ENCODE results near the gene POLR2F.

Gene POLR2F

DNA sequence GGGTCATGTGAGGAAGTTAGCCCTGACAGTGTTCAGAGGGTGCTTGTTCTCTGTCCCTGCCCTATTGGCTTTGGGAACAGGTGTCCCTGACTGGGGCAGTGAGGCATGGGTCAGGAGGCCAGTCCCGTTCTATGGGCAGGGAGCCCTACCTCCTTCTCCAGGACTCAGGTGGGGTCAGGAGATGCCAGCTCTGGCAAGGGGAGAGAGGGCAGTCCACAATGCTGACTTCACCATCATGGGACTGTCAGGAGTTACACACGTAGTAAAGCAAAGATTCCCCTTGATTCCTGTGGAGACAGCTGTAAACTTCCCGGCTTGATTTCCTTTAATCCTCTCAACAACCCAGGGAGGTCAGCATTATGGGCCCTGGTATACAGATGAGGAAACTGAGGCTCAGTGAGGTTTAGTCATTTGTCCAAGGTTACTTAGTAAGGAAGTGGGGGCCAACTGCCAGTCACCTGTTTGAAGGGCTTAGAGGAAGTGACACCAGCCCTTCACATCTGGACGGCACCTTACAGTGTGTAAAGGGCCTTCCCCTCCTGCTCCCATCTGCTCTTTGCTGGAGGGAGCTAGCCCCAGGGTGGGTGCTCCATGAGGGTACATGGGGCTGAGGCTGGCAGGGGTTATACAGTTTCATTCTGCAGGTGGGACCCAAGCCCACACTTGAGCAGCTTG, 35.5 kb upstream of the POLR2F start:
- DNase-seq (ENCODE audit: low read depth): no peak
- no peak overlapping the region for H3K4me3 ChIP-seq (ENCODE audit: control insufficient read depth, low read depth, low read length)

DNA sequence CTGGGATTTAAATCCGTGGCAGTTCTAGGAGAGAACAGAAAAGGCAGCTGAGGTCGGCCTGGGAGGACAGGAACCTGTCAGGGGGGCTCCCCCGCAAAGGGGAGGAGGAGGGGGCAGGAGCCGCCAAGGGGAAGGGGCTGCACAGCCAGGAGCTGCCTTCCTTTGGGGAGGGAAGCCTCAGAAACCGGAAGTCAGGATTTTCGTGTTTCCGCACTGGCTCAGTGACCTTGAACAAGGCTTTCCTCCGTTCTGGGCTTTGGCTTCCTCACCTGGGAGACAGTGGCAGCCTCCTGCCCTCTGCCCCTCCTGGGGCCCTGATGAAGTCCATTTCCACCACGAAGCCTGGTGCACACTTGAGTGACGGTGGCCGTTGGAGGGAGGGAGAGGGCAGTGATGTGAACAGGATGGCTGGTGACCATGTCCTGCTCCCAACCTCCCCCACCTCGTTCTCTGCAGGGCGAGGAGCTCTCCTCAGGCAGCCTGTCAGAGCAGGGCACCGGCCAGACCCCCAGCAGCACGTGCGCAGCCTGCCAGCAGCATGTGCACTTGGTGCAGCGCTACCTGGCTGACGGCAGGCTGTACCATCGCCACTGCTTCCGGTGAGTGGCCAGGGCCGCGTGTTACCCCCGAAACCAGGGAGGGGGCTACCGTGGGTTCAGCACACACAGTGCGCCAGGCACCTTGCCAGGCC, 34.8 kb upstream of the POLR2F start:
- no peak overlapping the region for H3K4me3 ChIP-seq (ENCODE audit: control insufficient read depth, low read depth, low read length)
- no peak for DNase-seq (ENCODE audit: low read depth)

More for the DNA sequence above, 35.5 kb upstream of the POLR2F start:
- TF ChIP-seq, protein P1, sequence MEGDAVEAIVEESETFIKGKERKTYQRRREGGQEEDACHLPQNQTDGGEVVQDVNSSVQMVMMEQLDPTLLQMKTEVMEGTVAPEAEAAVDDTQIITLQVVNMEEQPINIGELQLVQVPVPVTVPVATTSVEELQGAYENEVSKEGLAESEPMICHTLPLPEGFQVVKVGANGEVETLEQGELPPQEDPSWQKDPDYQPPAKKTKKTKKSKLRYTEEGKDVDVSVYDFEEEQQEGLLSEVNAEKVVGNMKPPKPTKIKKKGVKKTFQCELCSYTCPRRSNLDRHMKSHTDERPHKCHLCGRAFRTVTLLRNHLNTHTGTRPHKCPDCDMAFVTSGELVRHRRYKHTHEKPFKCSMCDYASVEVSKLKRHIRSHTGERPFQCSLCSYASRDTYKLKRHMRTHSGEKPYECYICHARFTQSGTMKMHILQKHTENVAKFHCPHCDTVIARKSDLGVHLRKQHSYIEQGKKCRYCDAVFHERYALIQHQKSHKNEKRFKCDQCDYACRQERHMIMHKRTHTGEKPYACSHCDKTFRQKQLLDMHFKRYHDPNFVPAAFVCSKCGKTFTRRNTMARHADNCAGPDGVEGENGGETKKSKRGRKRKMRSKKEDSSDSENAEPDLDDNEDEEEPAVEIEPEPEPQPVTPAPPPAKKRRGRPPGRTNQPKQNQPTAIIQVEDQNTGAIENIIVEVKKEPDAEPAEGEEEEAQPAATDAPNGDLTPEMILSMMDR (IDR thresholded peaks at IDR 0.05; ENCODE audit: control insufficient read depth, insufficient read depth, low read depth, low read length, missing control alignments): no peak

GRCh38 chr22:37920126-37920525, 33.4 kb upstream of the POLR2F start:
- H3K4me3 ChIP-seq (ENCODE audit: control insufficient read depth, low read depth, low read length): no peak overlapping the region
- DNase-seq (ENCODE audit: low read depth): no peak

More for the DNA sequence above, 34.8 kb upstream of the POLR2F start:
- TF ChIP-seq, protein P1 (IDR thresholded peaks at IDR 0.05; ENCODE audit: control insufficient read depth, insufficient read depth, low read depth, low read length, missing control alignments): no peak

GRCh38 chr22:37922191-37922590, 31.3 kb upstream of the POLR2F start:
- H3K4me3 ChIP-seq (ENCODE audit: control insufficient read depth, low read depth, low read length): no peak overlapping the region
- TF ChIP-seq, protein P1 (IDR thresholded peaks at IDR 0.05; ENCODE audit: control insufficient read depth, insufficient read depth, low read depth, low read length, missing control alignments): no peak
- no peak for DNase-seq (ENCODE audit: low read depth)

More at GRCh38 chr22:37920126-37920525, 33.4 kb upstream of the POLR2F start:
- TF ChIP-seq, protein P1 (IDR thresholded peaks at IDR 0.05; ENCODE audit: control insufficient read depth, insufficient read depth, low read depth, low read length, missing control alignments): no peak

DNA sequence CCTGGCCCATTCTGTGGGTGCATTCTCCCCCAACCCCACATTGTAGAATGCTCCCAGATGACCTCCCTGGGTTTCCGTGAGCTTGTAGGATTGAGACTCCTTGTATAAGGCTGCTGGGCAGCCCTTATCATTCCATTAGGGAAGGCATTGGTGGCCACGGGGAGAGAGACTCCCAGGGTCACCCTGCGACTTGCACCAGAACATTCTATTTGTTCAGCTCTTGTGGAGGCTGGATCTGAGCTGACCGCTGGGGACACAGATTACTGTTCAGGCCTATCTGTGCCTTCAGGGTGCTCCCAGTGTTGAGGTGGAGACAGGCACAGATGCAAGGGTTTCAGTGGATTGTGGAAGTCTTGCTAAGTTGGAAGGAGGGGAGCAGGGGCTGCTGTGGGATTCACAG, 29.6 kb upstream of the POLR2F start:
- DNase-seq (ENCODE audit: low read depth): no peak
- TF ChIP-seq, protein P1 (IDR thresholded peaks at IDR 0.05; ENCODE audit: control insufficient read depth, insufficient read depth, low read depth, low read length, missing control alignments): no peak
- H3K4me3 ChIP-seq (ENCODE audit: control insufficient read depth, low read depth, low read length): no peak overlapping the region

DNA sequence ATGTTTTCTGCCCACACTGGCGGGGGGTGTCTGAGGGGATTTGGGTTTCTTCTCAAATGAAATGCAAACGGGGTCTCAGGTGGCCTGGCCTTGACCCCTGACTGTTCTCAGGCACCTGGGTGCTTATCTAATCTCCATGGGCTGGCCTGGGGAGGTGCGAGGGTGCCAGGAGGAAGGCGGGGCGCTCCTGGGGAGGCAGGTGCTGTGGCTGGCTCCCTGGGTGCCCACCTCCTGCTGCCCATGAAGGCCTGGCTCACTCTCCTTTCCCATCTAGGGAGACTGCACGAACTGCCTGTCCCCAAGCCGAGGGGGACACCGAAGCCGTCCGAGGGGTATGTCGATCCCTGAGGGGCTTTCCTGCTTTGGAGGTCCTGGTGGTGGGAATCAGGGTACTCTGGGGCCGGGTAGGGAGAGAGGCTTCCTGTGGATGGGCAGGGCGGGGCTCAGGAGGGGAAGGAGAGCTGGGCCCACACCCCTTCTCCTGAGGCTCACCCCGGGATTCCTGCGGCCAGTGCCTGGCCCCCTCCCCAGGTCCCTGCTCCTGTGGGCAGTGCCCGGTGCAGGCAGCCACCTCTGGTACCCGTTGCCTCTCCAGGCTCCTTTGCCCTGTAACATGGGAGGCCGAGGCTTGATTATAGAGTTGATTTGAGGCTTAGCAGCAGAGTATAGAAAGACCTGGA, 29.0 kb upstream of the POLR2F start:
- no peak overlapping the region for H3K4me3 ChIP-seq (ENCODE audit: control insufficient read depth, low read depth, low read length)
- DNase-seq (ENCODE audit: low read depth): no peak
- TF ChIP-seq, protein P1 (IDR thresholded peaks at IDR 0.05; ENCODE audit: control insufficient read depth, insufficient read depth, low read depth, low read length, missing control alignments): no peak

All from AG09309 (cell line).